Spinal cord (tissue), 10 donors: Measurements from ENCODE around the gene MOB3A. TPM values are rescaled to one million over a fixed set of nuclear protein-coding genes. Genes with fewer than 3 reads are reported as not detected.

Experiments used
- DNase-seq, 6 donors: peaks; one replicate each; pipeline versions ENCODE4 v3.0.0 to v3.0.0-alpha.2; 2013 to 2015; ENCODE audit warnings: low spot score in 6 of 6, low read depth in 4 of 6
- H3K27ac ChIP-seq: one replicate; pipeline ENCODE4 v1.5.1; 2013; ENCODE audit warnings: low read depth, low read length, control low read depth
- H3K27me3 ChIP-seq: one replicate; pipeline ENCODE4 v1.6.1; 2013; ENCODE audit warnings: low read length; ENCODE audit not compliant: control insufficient read depth, insufficient read depth
- H3K36me3 ChIP-seq: one replicate; pipeline ENCODE4 v1.6.1; 2013; ENCODE audit warnings: low read length; ENCODE audit not compliant: control insufficient read depth, insufficient read depth
- H3K4me1 ChIP-seq: one replicate; pipeline ENCODE4 v1.6.1; 2013; ENCODE audit warnings: low read length; ENCODE audit not compliant: control insufficient read depth, insufficient read depth
- H3K4me3 ChIP-seq: one replicate; pipeline ENCODE4 v1.5.1; 2013; ENCODE audit warnings: low read depth, low read length, control low read depth
- H3K9me3 ChIP-seq: one replicate; pipeline ENCODE4 v1.6.1; 2013; ENCODE audit warnings: low read length; ENCODE audit not compliant: control insufficient read depth, insufficient read depth
- WGBS: methylation state at CpG from one replicate; pipeline ENCODE4 v1.1.5; 2013; ENCODE audit warnings: missing lambda C conversion rate; ENCODE audit not compliant: insufficient coverage; 5-methylcytosine and 5-hydroxymethylcytosine counted together
- polyA plus RNA-seq, 2 donors: library from polyadenylated mRNA; unstranded; fragments of 120-200 nt; gene quantifications; one replicate each; pipeline ENCODE4 v1.2.1, GENCODE V29; 2013; ENCODE audit not compliant: insufficient read length in 2 of 2
- total RNA-seq, 2 donors: library from RNA; depleted of rRNA in 1 of 2; stranded (reverse); fragments of 120-200 nt in 1 of 2; fragments of >200 nt in 1 of 2; gene quantifications; one replicate each; pipeline versions ENCODE4 v1.2.3 to v1.2.4, GENCODE V29; 2013 to 2014
- donor health status: healthy.

The MOB3A gene
- total and polyA plus RNA-seq, 4 donors, result 13.3 to 39.4 (median 22.9) TPM

GRCh38 chr19:2117215-2117960 lies 21.3 kb upstream of the MOB3A start:
- WGBS, result 91% methylated on average over 27 of the region's 27 CpGs
- Histone ChIP-seq H3K36me3 (peaks cover 100% of the 10 kb centered on the region), H3K9me3 (no peaks in the 10 kb centered on the region), H3K4me3 (no peak overlapping the region), H3K27ac (no peak overlapping the region), H3K27me3 (no peaks in the 10 kb centered on the region), H3K4me1 (no peaks in the 10 kb centered on the region)
- no peak for DNase-seq

GRCh38 chr19:2116507-2116906 lies 20.4 kb upstream of the MOB3A start:
- H3K4me1 ChIP-seq, result no peaks in the 10 kb centered on the region
- no peaks in the 10 kb centered on the region for H3K9me3 ChIP-seq
- H3K4me3 ChIP-seq, result no peak overlapping the region
- no peak overlapping the region for H3K27ac ChIP-seq
- H3K36me3 ChIP-seq, result peaks cover 100% of the 10 kb centered on the region
- no peaks in the 10 kb centered on the region for H3K27me3 ChIP-seq
- 95% methylated on average over 25 of the region's 25 CpGs for WGBS
- no peak for DNase-seq

GRCh38 chr19:2115911-2116426 lies 19.8 kb upstream of the MOB3A start:
- H3K27me3 ChIP-seq, result no peaks in the 10 kb centered on the region
- H3K4me1 ChIP-seq, result no peaks in the 10 kb centered on the region
- peaks cover 100% of the 10 kb centered on the region for H3K36me3 ChIP-seq
- H3K4me3 ChIP-seq, result no peak overlapping the region
- WGBS, result 94% methylated on average over 24 of the region's 24 CpGs
- DNase-seq, result no peak
- no peak overlapping the region for H3K27ac ChIP-seq
- no peaks in the 10 kb centered on the region for H3K9me3 ChIP-seq

- Histone ChIP-seq H3K9me3 (no peaks in the 10 kb centered on the region), H3K27ac (no peak overlapping the region), H3K36me3 (peaks cover 100% of the 10 kb centered on the region), H3K4me1 (no peaks in the 10 kb centered on the region), H3K27me3 (no peaks in the 10 kb centered on the region), H3K4me3 (no peak overlapping the region)
- DNase-seq, result no peak
- WGBS, result 95% methylated on average over 25 of the region's 25 CpGs
These were observed 19.2 kb upstream of the MOB3A start for GRCh38 chr19:2115324-2115723.

GRCh38 chr19:2114821-2115220 lies 18.7 kb upstream of the MOB3A start:
- Histone ChIP-seq H3K27me3 (no peaks in the 10 kb centered on the region), H3K27ac (no peak overlapping the region), H3K4me3 (no peak overlapping the region), H3K4me1 (no peaks in the 10 kb centered on the region), H3K36me3 (peaks cover 100% of the 10 kb centered on the region), H3K9me3 (no peaks in the 10 kb centered on the region)
- 97% methylated on average over 21 of the region's 21 CpGs for whole genome bisulfite sequencing
- DNase-seq, result no peak

- peaks cover 100% of the 10 kb centered on the region for H3K36me3 ChIP-seq
- WGBS, result 95% methylated on average over 5 of the region's 9 CpGs
- no peak overlapping the region for H3K4me3 ChIP-seq
- H3K9me3 ChIP-seq, result no peaks in the 10 kb centered on the region
- no peaks in the 10 kb centered on the region for H3K4me1 ChIP-seq
- no peak for DNase-seq
- H3K27ac ChIP-seq, result no peak overlapping the region
- H3K27me3 ChIP-seq, result no peaks in the 10 kb centered on the region
These were observed 18.1 kb upstream of the MOB3A start for GRCh38 chr19:2114218-2114617.

- 93% methylated on average over 15 of the region's 24 CpGs for WGBS
- no peak for DNase-seq
- Histone ChIP-seq H3K27ac (no peak overlapping the region), H3K9me3 (no peaks in the 10 kb centered on the region), H3K4me1 (no peaks in the 10 kb centered on the region), H3K27me3 (no peaks in the 10 kb centered on the region), H3K4me3 (no peak overlapping the region), H3K36me3 (peaks cover 100% of the 10 kb centered on the region)
These were observed 17.5 kb upstream of the MOB3A start for GRCh38 chr19:2113439-2114211.

- no peak for DNase-seq
- Histone ChIP-seq H3K4me3 (no peak overlapping the region), H3K9me3 (no peaks in the 10 kb centered on the region), H3K27ac (no peak overlapping the region), H3K36me3 (peaks cover 99% of the 10 kb centered on the region), H3K4me1 (no peaks in the 10 kb centered on the region), H3K27me3 (no peaks in the 10 kb centered on the region)
- WGBS, result 95% methylated on average over 22 of the region's 23 CpGs
These were observed 16.6 kb upstream of the MOB3A start for GRCh38 chr19:2112516-2113320.

GRCh38 chr19:2111886-2112285 lies 15.8 kb upstream of the MOB3A start:
- H3K4me1 ChIP-seq, result no peaks in the 10 kb centered on the region
- H3K27ac ChIP-seq, result no peak overlapping the region
- DNase-seq, result no peak
- no peaks in the 10 kb centered on the region for H3K27me3 ChIP-seq
- H3K36me3 ChIP-seq, result peaks cover 99% of the 10 kb centered on the region
- no peaks in the 10 kb centered on the region for H3K9me3 ChIP-seq
- WGBS, result 92% methylated on average over 20 of the region's 20 CpGs
- no peak overlapping the region for H3K4me3 ChIP-seq
